C4-2B (cell line): ENCODE data around the gene SLC1A2.

ENCODE experiments used
- H3K27ac ChIP-seq: fragments of 450-650 bp; 2 replicates; pipeline ENCODE4 v1.5.1; 2017
- CTCF ChIP-seq: fragments of 450-650 bp; conservative IDR thresholded peaks from 2 replicates; pipeline ENCODE4 v1.5.1; 2017; ENCODE audit warnings: mild to moderate bottlenecking
- ZFX ChIP-seq: fragments of 450-650 bp; IDR thresholded peaks from 2 replicates; pipeline ENCODE4 v1.6.1; 2017

Gene SLC1A2

DNA sequence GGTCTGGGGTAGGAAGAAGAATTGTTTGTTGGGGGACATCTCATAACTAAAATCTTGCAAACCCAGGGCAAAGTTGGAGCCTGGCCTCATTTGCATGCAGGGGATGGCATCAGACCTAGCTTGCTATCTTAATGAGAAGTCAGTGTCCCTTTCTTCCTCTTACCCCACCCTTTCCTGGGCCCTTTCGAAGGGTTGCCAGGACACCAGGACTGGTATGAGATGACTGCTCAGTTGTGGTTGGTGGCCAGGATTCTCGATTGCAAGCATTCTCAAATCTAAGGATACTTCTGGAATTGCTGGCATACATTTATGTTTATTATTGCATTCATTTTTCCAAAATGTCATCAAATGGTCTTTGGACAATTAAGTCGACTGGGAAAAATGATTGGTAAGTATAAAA, 131.0 kb downstream of the SLC1A2 start:
- no peak overlapping the region for H3K27ac ChIP-seq
- TF ChIP-seq ZFX = no peak
- TF ChIP-seq CTCF = no peak

- TF ChIP-seq ZFX (no peak), CTCF (no peak)
- no peak overlapping the region for H3K27ac ChIP-seq
Observed at GRCh38 chr11:35287344-35287890, 131.9 kb downstream of the SLC1A2 start.

DNA sequence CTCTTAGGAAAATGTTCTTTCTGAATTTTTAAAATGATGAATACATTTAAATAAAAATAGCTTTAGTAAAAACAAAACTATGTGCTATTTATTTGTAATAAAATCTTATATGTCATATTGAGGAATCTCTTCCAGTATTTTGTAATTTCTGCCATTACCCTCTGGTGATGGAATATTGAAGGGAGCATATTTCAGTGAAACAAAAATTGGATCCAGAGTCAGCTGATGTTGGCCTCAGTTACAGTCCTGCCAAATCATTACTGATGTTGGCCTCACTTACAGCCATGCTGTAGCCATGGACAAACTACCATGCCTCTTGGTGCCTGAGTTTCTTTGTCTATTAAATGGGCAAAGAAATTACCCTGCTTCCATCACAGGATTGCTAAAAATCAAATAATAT, 133.2 kb downstream of the SLC1A2 start:
- TF ChIP-seq ZFX (no peak), CTCF (no peak)
- no peak overlapping the region for H3K27ac ChIP-seq

DNA sequence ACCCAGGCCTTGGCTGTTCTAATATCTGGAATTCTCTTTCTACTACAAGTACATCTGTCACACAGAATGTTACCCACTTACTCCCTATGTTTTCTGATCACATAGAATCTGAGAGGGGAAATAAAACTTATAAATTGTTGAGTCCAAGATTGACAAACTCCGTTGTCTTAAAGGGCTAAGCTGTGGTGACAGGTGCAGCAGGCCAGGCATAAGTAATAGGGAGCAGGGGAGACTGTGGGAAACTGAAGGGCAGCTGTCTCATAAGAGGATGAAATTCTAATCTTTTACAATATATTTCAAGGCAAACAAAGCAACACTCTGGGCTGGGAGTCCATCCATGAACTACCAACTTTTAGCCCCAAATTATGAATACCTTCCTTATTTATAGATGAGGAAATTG, 133.9 kb downstream of the SLC1A2 start:
- TF ChIP-seq ZFX (no peak), CTCF (no peak)
- H3K27ac ChIP-seq = no peak overlapping the region

DNA sequence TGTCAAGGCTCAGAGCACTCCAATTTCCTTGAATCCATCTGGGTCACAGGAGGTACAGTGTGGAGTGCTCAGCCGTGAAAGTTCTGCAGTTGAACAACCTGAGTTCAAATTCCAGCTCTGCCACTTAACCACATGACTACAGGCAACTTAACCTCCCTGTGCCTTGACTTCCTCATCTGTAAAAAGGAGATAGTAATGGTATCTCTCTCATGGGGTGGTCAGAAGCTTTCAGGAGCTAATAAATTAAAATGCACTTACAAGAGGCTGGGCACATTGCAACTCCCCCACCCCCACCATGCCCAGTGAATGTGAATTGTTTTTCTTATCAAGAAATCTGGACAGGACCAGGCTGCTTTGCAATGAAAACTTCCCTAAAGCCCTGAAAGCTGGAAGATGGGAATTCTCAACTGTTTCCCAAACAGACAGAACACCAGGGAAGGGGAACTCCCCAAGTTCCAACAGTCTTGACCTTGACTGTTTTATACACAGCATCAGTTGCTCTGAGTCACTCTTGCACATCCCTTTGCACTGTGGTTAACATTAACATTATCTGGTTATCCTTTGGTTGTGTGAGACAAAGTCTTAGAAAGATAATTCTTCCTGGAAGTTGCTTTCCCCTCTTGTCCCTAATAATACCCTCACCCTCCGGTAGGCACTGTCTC, 137.0 kb downstream of the SLC1A2 start:
- no peak overlapping the region for H3K27ac ChIP-seq
- TF ChIP-seq ZFX (no peak), CTCF (no peak)

DNA sequence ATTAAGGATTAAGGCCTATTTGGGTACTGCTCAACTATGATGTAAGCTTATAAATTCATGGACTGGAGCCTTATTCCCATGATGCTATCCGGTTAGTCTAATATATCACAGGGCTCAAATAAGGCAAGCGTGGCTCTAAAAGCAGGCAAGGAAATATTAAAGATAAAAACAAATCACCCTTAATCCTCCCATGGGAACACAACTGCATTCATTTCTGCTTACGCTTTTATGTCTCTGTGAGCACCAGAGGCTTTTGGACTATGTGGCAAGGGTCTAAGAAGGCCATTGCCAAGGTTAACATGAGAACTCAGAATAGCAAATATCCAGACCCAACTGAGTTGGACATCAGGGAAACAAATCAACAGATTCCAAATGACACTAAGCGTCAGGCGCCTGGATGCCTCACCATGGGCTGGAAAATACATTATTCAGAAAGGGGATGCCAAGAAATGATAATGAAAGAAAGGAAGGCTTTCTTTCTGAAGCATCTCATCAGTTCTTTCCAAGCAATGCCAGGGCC, 138.1 kb downstream of the SLC1A2 start:
- TF ChIP-seq ZFX = no peak
- no peak for TF ChIP-seq CTCF
- H3K27ac ChIP-seq = no peak overlapping the region

DNA sequence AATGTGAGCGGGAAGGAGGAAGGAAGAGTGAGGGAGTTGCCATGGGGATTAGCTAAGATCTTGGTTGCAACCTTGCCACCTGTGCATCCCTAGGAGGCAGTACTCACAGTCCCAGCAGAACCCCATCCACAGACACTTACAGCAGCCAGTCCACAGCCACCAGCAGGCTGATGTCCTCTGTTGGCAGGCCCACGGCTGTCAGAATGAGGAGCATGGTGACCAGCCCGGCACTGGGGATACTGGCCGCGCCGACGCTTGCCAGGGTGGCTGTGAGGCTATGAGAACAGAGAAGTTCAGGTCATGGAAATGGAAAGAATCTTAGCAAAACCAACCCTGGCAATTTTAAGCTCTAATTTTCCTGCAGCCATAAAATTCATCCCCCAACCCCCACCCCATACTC, 138.6 kb downstream of the SLC1A2 start:
- no peak overlapping the region for H3K27ac ChIP-seq
- no peak for TF ChIP-seq CTCF
- no peak for TF ChIP-seq ZFX
